GM12872 (cell line): ENCODE data around the gene LGALS3BP.

Experiments
- TF ChIP-seq, protein P1 (sequence below): IDR thresholded peaks from 3 replicates; pipeline ENCODE4 v1.5.1; 2011; ENCODE audit warnings: low read depth, mild to moderate bottlenecking, low read length, moderate library complexity; ENCODE audit not compliant: insufficient read depth

Gene LGALS3BP

DNA sequence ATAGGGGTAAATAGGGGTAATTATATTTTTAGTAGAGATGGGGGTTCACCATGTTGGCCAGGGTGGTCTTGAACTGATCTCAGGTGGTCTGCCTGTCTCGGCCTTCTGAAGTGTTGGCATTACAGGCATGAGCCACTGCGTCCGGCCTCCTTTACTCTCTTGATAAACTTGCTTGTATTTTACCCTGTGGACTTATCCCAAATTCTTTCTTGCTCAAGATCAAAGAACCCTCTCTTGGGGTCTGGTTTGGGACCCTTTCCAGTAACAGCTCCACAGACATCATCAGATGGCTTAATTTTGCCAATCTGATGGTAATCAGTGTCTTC lies 38.6 kb upstream of the LGALS3BP start:
- TF ChIP-seq, protein P1, sequence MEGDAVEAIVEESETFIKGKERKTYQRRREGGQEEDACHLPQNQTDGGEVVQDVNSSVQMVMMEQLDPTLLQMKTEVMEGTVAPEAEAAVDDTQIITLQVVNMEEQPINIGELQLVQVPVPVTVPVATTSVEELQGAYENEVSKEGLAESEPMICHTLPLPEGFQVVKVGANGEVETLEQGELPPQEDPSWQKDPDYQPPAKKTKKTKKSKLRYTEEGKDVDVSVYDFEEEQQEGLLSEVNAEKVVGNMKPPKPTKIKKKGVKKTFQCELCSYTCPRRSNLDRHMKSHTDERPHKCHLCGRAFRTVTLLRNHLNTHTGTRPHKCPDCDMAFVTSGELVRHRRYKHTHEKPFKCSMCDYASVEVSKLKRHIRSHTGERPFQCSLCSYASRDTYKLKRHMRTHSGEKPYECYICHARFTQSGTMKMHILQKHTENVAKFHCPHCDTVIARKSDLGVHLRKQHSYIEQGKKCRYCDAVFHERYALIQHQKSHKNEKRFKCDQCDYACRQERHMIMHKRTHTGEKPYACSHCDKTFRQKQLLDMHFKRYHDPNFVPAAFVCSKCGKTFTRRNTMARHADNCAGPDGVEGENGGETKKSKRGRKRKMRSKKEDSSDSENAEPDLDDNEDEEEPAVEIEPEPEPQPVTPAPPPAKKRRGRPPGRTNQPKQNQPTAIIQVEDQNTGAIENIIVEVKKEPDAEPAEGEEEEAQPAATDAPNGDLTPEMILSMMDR, result no peak

DNA sequence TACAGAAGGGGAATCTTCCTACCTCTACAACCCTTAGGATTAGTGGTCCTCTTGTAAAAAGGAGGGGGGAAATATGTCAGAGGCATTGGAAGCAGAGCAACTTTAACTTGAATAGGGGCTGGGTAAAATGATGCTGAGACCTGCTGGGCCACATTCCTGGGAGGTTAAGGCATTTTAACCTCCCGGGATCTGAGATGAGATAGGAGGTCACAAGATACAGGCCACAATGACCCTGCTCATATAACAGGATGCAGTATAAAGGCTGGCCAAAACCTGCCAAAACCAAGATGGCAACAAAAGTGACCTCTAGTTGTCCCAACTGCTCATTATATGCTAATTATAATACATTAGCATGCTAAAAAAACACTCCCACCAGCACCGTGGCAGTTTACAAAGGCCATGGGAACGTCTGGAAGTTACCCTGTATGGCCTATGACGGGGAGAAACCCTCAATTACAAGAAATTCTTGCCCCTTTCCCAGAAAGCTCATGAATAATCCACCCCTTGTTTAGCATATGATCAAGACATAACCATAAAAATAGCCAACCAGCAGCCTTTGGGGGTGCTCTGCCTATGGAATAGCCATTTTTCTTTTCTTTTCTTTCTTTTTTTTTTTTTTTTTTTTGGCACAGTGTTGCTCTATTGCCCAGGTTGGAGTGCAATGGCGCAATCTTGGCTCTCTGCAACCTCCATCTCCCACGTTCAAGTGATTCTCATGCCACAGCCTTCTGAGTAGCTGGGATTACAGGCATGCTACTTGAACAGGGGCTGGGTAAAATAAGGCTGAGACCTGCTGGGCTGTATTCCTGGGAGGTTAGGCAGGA lies 38.0 kb upstream of the LGALS3BP start:
- TF ChIP-seq, protein P1, result no peak

DNA sequence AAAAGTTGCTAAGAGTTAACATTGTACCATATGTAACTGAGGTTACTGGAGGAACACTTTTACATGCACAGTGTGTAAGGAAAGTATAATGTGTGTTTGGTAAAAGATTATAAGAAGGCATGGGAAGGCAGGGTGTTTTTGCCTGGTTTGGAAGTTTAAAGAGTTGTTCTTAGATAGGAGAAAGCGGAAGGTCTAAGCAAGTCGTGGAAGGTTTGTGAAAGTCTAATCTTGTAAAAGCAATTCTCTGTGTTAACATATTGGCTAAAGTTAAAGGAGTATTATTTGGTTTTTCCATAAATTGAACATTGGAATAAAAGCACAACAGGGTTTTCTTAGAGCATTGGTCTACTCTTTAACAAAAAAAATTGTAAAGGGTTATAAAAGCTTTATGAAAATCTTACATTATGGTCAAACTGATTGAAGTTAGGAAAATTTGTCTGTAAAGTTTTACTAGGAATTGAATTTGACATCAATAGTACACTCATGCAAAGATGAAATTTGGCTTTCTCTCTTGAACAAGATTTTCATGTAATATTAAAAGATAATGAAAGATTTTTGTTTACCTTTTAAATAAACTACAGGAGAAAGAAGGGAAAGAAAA lies 34.5 kb upstream of the LGALS3BP start:
- TF ChIP-seq, protein P1, result no peak

DNA sequence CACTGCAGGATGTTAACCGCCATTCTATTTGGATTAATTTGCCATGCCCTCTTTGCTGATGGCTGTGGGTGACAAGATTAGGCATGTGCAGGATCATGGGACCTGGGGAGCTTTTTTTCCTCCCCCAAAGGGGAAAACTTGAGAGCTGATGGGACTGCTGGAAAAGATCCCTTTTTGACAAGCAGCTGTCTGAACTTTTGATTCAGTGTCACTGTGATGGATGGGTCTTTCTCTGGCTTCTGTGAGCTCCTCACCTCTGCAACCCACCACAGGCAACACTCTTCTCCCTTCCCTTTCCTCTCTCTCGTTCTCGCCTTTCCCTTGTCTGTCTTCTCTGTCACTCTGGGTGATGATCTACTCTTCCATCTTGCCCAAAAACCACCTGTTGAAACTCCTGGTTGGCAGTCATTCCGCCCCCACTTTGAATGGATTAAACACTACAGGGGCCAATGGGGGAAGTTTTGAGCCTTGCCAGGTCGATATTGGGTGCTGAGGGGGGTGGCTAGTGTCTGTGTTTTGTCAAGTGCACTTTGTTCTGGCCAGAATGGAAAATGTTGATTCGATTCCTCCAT lies 32.9 kb upstream of the LGALS3BP start:
- TF ChIP-seq, protein P1, result no peak

DNA sequence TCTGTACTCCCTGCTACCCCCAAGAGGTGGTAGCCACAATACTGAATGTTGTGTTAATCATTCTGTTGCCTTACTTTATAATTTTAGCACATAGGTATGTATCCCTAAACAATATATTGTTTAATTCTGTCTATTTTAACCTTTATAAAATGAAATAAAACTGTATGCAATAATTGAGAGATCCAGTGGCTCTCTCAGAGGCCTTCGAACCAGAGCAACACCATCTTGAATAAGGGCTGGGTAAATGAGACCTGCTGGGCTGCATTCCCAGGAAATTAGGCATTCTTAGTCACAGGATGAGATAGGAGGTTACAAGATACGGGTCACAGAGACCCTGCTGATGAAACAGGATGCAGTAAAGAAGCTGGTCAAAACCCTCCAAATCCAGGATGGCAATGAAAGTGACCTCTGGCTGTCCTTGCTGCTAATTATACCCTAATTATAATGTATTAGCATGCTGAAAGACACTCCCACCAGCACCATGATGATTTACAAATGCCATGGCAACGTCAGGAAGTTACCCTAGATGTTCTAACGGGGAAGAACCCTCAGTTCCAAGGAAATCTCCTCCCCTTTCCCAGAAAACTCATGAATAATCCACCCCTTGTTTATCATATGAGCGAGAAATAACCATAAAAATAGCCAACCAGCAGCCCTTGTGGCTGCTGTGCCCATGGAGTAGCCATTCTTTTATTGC lies 31.9 kb upstream of the LGALS3BP start:
- TF ChIP-seq, protein P1, result no peak

DNA sequence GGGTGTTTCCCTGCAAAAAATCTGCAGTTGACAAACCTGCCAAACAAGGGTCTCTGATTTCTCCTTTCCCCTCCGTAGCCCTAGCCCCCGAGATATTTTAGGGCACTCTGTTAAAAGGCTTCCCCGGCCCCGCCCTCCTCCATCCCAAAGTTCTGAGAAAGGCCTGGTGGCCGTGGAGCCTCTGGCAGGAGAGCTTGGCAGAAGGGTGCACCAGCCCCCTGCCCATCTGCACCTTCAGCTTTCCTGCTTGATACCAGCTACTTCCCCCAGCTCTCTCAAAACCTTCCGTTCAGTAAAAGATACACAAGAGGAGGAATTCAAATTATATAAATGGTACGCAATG lies 30.6 kb upstream of the LGALS3BP start:
- TF ChIP-seq, protein P1, result no peak

DNA sequence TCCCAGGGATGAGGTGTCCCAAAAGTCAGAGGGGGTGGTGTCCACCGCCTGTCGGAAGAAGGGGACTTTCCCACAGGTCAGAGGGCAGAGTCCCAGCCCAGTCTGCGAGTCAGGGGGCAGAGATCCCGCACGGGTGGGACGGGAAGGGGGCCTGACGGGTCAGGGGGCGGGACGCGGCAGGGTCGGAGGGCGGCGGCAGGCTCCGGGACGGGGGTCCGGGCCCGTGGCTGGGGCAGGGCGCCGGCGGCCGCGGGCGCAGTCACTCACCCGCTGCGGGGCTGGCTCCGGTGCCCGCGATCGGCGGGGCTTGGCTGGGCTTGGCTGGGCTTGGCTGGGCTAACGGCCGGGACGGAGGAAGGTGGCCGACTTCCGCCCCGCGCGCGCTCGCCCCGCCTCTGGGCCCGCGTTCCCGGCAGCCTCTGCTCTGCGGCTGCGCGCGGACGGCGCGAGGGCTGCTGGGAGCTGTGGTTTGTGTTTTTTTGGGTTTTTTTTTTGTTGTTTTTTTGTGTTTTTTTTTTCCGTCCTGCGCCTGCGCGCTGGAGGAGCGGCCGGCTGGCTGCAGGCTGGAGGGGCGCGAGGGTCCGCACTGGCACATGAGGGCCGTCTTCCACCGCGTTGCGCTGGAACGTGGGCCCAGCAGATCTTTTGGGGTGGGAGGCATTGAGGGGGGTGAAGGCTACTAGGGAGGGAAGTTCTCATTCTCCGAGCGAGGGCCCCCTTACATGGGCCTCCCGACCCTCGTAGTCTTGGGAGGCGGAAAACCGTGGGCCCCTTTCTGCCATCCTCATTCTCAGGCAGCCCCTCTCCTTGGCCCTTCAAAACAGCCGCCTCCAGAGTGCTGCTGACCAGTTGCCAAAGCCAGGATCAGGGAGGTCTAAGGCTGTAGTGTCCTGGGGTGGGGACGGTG lies 29.9 kb upstream of the LGALS3BP start, which contains the start of gene CANT1:
Gene CANT1 (minus strand): TSS at position 368 of the 907 bp plus-strand sequence. CDS start 12,142 bp downstream, outside the sequence.
- TF ChIP-seq, protein P1, result no peak
